Transverse colon (tissue), 4 donors: ENCODE results near the gene OSBPL10. TPM values are rescaled to one million over a fixed set of nuclear protein-coding genes. Genes with fewer than 3 reads are reported as not detected.

Experiments used
- DNase-seq: peaks from one replicate; pipeline ENCODE4 v3.0.0-alpha.2; 2019
- H3K27ac ChIP-seq, 4 donors: fragments of 200-600 bp; sonication (generic); 2 replicates each; pipeline ENCODE4 v1.5.1; 2016 to 2018; ENCODE audit warnings: inconsistent platforms in 4 of 4
- H3K27me3 ChIP-seq: fragments of 200-600 bp; sonication (generic); 2 replicates; pipeline ENCODE4 v1.5.1; 2017; ENCODE audit warnings: inconsistent platforms
- H3K36me3 ChIP-seq, 4 donors: fragments of 200-600 bp; sonication (generic); 2 replicates each; pipeline ENCODE4 v1.5.1; 2017 to 2019; ENCODE audit warnings: inconsistent platforms in 4 of 4
- H3K4me1 ChIP-seq, 4 donors: fragments of 200-600 bp; sonication (generic); 2 replicates each; pipeline ENCODE4 v1.5.1; 2017 to 2020; ENCODE audit warnings: inconsistent platforms in 4 of 4
- H3K4me3 ChIP-seq, 4 donors: fragments of 200-600 bp; sonication (generic); 1 replicate in 1 of 4; 2 replicates in 3 of 4; pipeline versions ENCODE4 v1.5.1 to v1.6.1; 2017 to 2019; ENCODE audit warnings: inconsistent platforms in 4 of 4
- H3K9me3 ChIP-seq, 2 donors: fragments of 200-600 bp; sonication (generic); 2 replicates each; pipeline ENCODE4 v1.5.1; 2017 to 2019; ENCODE audit warnings: inconsistent platforms in 2 of 2
- EP300 ChIP-seq: sonication (generic); formaldehyde crosslinking; IDR thresholded peaks from one replicate; pipeline ENCODE4 v1.6.1; 2017; ENCODE audit warnings: antibody characterized with exemption, low read depth
- POLR2A ChIP-seq: fragments of 450-650 bp; IDR thresholded peaks from one replicate; pipeline ENCODE4 v1.6.1; 2016; ENCODE audit warnings: antibody characterized with exemption, mild to moderate bottlenecking, moderate library complexity
- POLR2AphosphoS5 ChIP-seq, 3 donors: sonication (generic); formaldehyde crosslinking; IDR thresholded peaks; one replicate each; pipeline ENCODE4 v1.6.1; 2016; ENCODE audit warnings: antibody characterized with exemption in 3 of 3
- WGBS, 2 donors: methylation state at CpG; one replicate each; pipeline ENCODE4 v1.1.5; 2018; ENCODE audit warnings: low coverage in 1 of 2; 5-methylcytosine and 5-hydroxymethylcytosine counted together
- in situ Hi-C, 4 donors: fragments of 200-750 bp; cut with MboI; loops; one replicate each; pipeline versions ENCODE4 v1.15.0 to v1.15.1; 2017; ENCODE audit warnings: low sequenced_read_pairs in 3 of 4, low pct_ligation_motif_present in 1 of 4, low pct_unique_long_range_greater_than_20kb in 1 of 4
- intact Hi-C: fragments of 100-400 bp; cut with DNase I; formaldehyde crosslinking; loops from one replicate; pipeline ENCODE4 v1.15.1; 2023; ENCODE audit warnings: low total_unique reads
- total RNA-seq, 4 donors: library from RNA; depleted of rRNA; stranded (reverse); fragments of >200 nt; gene quantifications; one replicate each; pipeline ENCODE4 v1.1.0, GENCODE V29; 2016
- TF ChIP-seq, protein P1 (sequence below), 5 experiments: fragments of 200-600 bp in 3 of 5; fragments of 450-650 bp in 2 of 5; sonication (generic) in 3 of 5; IDR thresholded peaks; 1 replicate in 2 of 5; 2 replicates in 3 of 5; pipeline ENCODE4 v1.5.1; 2016 to 2017; ENCODE audit warnings: antibody characterized with exemption in 5 of 5, inconsistent platforms in 3 of 5, mild to moderate bottlenecking in 2 of 5, moderate library complexity in 1 of 5

Gene OSBPL10
- total RNA-seq, 4 donors from 2014 or later: 10.0 to 34.8 (median 19.5) TPM

- Histone ChIP-seq H3K27me3 (no peaks in the 10 kb centered on the region), H3K4me3 (no peak overlapping the region), H3K4me1 (no peaks in the 10 kb centered on the region), H3K27ac (no peak overlapping the region), H3K36me3 (no peaks in the 10 kb centered on the region), H3K9me3 (no peaks in the 10 kb centered on the region)
- no peak for TF ChIP-seq POLR2AphosphoS5 (IDR thresholded peaks at IDR 0.05)
- no peak for TF ChIP-seq POLR2A
- TF ChIP-seq, protein P1, sequence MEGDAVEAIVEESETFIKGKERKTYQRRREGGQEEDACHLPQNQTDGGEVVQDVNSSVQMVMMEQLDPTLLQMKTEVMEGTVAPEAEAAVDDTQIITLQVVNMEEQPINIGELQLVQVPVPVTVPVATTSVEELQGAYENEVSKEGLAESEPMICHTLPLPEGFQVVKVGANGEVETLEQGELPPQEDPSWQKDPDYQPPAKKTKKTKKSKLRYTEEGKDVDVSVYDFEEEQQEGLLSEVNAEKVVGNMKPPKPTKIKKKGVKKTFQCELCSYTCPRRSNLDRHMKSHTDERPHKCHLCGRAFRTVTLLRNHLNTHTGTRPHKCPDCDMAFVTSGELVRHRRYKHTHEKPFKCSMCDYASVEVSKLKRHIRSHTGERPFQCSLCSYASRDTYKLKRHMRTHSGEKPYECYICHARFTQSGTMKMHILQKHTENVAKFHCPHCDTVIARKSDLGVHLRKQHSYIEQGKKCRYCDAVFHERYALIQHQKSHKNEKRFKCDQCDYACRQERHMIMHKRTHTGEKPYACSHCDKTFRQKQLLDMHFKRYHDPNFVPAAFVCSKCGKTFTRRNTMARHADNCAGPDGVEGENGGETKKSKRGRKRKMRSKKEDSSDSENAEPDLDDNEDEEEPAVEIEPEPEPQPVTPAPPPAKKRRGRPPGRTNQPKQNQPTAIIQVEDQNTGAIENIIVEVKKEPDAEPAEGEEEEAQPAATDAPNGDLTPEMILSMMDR (IDR thresholded peaks at IDR 0.05): no peak
- TF ChIP-seq EP300: no peak
- no peak for DNase-seq
- in situ Hi-C loops (no loop called here), intact Hi-C loops (no loop called here)
- 63 to 80% methylated on average over 1 of the region's 1 CpG for WGBS, 2 donors
These were observed 153.1 kb downstream of the OSBPL10 start for GRCh38 chr3:31828007-31828406.

DNA sequence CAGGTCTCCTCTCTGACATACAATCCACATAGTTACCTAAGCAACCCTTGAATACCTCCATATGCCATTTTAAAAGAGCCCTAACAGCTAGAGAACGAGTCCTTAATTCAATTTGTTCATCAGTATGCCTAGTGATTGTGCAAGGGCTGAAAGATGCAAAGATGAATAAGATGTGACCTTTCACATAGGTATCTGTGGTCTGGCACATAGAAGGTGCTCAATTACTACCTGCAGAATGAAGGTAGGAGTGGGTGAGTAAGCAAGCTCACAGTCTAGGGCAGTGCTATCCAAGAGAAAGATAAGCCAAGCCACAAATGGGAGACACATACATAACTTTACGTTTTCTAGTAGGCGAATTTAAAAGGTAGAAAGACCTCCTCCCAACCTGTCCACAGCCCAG lies 157.9 kb downstream of the OSBPL10 start:
- no peak for DNase-seq
- Histone ChIP-seq H3K4me1 (no peaks in the 10 kb centered on the region), H3K4me3 (no peak overlapping the region), H3K36me3 (no peaks in the 10 kb centered on the region), H3K27me3 (no peaks in the 10 kb centered on the region), H3K27ac (no peak overlapping the region), H3K9me3 (no peaks in the 10 kb centered on the region)
- 87 to 96% methylated on average over 3 of the region's 3 CpGs for WGBS, 2 donors
- in situ Hi-C loops: no loop called here
- intact Hi-C loops: no loop called here
- TF ChIP-seq, protein P1 (IDR thresholded peaks at IDR 0.05): no peak
- no peak for TF ChIP-seq EP300
- TF ChIP-seq POLR2A: no peak
- TF ChIP-seq POLR2AphosphoS5 (IDR thresholded peaks at IDR 0.05): no peak

DNA sequence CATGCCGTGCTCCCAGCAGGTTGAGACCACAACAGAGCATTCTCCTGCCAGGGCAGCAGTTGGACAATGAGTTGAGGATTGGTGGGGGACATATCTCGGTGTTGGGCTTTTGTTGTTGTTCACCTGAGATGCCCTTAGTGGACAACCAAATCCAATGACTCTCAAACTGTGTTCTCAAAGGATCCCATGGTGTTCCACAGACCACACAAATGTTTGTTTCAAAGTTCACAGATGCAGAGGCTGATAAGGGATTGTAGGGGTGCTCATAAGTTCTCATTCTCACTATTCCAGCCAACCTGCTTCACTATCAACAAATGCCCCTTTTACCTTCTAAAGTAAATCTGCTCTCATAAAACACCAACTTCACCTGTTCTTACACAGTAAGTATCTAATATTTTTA lies 159.9 kb downstream of the OSBPL10 start:
- no peaks in the 10 kb centered on the region for H3K36me3 ChIP-seq
- TF ChIP-seq, protein P1 (IDR thresholded peaks at IDR 0.05): no peak
- no peak for TF ChIP-seq POLR2AphosphoS5 (IDR thresholded peaks at IDR 0.05)
- TF ChIP-seq EP300: no peak
- no peak for TF ChIP-seq POLR2A
- H3K9me3 ChIP-seq: no peaks in the 10 kb centered on the region
- in situ Hi-C loops: no loop called here
- no peak overlapping the region for H3K4me3 ChIP-seq
- intact Hi-C loops: no loop called here
- no peaks in the 10 kb centered on the region for H3K4me1 ChIP-seq
- no peak for DNase-seq
- 93% methylated on average over 2 of the region's 2 CpGs; no CpG with 5 or more reads in 1 of the 2 donors for WGBS, 2 donors
- no peak overlapping the region for H3K27ac ChIP-seq
- H3K27me3 ChIP-seq: no peaks in the 10 kb centered on the region

DNA sequence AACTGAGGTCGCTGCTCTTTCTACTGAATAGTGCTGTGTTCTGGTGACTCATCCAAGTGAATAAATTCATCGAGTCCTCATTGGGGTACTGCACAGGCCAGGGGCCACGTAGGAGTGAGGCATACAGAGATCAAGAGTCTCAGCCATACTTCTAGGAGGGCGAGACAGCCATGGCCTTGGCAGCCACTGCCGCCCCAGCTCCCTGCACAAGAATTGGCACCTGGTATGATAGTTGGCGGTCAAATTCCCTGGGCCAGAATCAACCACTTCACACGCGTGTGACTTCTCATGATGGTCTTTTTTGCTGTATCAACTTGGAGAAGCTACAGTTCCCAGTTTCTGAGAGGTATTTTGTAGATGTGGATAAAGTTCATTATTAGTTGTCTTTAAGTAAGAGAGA lies 161.6 kb downstream of the OSBPL10 start:
- Histone ChIP-seq H3K4me1 (no peaks in the 10 kb centered on the region), H3K9me3 (no peaks in the 10 kb centered on the region), H3K27ac (no peak overlapping the region), H3K36me3 (no peaks in the 10 kb centered on the region), H3K4me3 (no peak overlapping the region), H3K27me3 (no peaks in the 10 kb centered on the region)
- 96 to 100% methylated on average over 2 to 8 of the region's 8 CpGs for WGBS, 2 donors
- intact Hi-C loops (no loop called here), in situ Hi-C loops (no loop called here)
- TF ChIP-seq, protein P1 (IDR thresholded peaks at IDR 0.05): no peak
- TF ChIP-seq POLR2A: no peak
- TF ChIP-seq EP300: no peak
- TF ChIP-seq POLR2AphosphoS5 (IDR thresholded peaks at IDR 0.05): no peak
- no peak for DNase-seq
